Suprapubic skin (tissue), 4 donors: Measurements from ENCODE around the gene CHRNB1. TPM values are rescaled to one million over a fixed set of nuclear protein-coding genes. Genes with fewer than 3 reads are reported as not detected.

Source experiments
- DNase-seq, 2 donors: peaks; one replicate each; pipeline ENCODE4 v3.0.0-alpha.2; 2019; ENCODE audit warnings: low spot score in 2 of 2
- H3K27ac ChIP-seq: fragments of 200-600 bp; sonication (generic); one replicate; pipeline ENCODE4 v1.5.1; 2019
- H3K27me3 ChIP-seq: fragments of 200-600 bp; sonication (generic); one replicate; pipeline ENCODE4 v1.5.1; 2019
- H3K36me3 ChIP-seq: fragments of 200-600 bp; sonication (generic); one replicate; pipeline ENCODE4 v1.5.1; 2019
- H3K4me1 ChIP-seq: fragments of 200-600 bp; sonication (generic); one replicate; pipeline ENCODE4 v1.5.1; 2019
- H3K4me3 ChIP-seq: fragments of 200-600 bp; sonication (generic); one replicate; pipeline ENCODE4 v1.5.1; 2019; ENCODE audit warnings: mild to moderate bottlenecking
- H3K9me3 ChIP-seq: fragments of 200-600 bp; sonication (generic); one replicate; pipeline ENCODE4 v1.5.1; 2019
- EP300 ChIP-seq: sonication (generic); formaldehyde crosslinking; IDR thresholded peaks from one replicate; pipeline ENCODE4 v1.6.1; 2017; ENCODE audit warnings: antibody characterized with exemption
- POLR2A ChIP-seq, 2 donors: fragments of 450-650 bp; IDR thresholded peaks; one replicate each; pipeline ENCODE4 v1.6.1; 2017; ENCODE audit warnings: antibody characterized with exemption in 2 of 2, mild to moderate bottlenecking in 2 of 2, moderate library complexity in 2 of 2
- POLR2AphosphoS5 ChIP-seq, 3 donors: sonication (generic); formaldehyde crosslinking; IDR thresholded peaks; one replicate each; pipeline ENCODE4 v1.6.1; 2017; ENCODE audit warnings: antibody characterized with exemption in 3 of 3
- WGBS: methylation state at CpG from one replicate; pipeline ENCODE4 v1.1.5; 2018; 5-methylcytosine and 5-hydroxymethylcytosine counted together
- total RNA-seq, 4 donors: library from RNA; depleted of rRNA; stranded (reverse); fragments of >200 nt; gene quantifications; one replicate each; pipeline ENCODE4 v1.1.0, GENCODE V29; 2016
- TF ChIP-seq, protein P1 (sequence below), 2 donors: fragments of 200-600 bp in 1 of 2; fragments of 450-650 bp in 1 of 2; sonication (generic) in 1 of 2; IDR thresholded peaks; one replicate each; pipeline ENCODE4 v1.5.1; 2016 to 2019; ENCODE audit warnings: antibody characterized with exemption in 2 of 2, mild to moderate bottlenecking in 1 of 2, moderate library complexity in 1 of 2

The CHRNB1 gene
- total RNA-seq, 4 donors from 2014 or later, result 7.3 to 11.3 (median 9.7) TPM

DNA sequence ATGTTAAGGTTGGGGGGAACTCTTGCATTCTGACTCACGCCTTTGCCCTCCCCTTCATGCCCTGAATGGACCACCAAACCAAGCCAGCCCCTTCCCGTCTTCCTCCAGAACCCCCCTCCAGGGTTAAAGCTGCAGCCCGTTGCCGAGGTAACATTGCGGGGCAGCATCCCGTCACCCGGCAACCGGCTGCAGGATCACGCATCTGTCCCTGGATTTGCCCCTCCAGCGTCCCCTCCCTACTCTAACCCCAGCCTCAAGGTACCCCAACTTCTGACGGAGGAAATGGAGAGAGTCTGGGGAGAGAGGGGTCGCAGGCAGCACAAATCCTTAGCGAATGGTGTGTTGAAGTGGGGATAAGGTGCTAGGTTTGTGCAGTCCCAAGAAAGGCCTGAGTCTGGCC, 37.8 kb upstream of the CHRNB1 start:
- 90% methylated on average over 13 of the region's 13 CpGs for WGBS

DNA sequence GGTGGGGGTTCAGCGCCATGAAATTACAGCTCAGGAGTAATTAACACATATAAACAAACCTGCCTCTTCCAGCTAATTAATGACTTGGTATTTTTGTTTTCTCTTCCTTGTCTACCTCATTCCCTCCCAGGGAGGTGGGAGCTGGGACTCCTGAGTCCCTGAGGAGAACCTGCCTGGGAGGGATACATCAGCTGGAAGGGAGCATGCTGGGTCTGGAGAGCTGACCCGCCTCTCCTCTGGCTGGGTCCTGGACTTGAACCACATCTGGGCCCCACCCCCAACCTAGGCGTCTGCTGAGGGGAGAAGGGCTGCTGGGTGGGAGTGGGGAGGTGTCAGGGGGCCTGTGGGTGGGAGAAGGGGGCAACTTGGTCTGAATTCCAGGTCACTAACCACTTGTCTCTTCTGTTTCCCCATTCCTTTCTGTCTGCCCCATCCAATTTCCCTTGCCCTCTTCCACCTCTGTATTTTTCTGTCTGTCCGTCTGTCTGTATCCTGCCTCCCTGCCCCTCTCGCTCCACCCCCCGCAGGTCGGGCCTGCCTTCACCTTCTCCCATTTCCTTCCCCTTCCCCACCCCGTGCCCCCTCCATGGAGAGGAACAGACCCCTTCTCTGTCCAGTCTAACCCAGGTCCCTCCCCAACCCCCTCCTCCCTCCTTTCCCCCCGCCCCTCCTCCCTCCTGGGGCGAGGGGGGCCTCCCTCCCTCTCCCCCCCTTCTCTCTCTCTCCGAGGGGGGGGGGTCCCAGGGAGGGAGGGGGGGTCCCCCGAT, 37.2 kb upstream of the CHRNB1 start, which contains the start of gene NLGN2:
NLGN2 (plus strand) TSS at position 361 of the 767 bp plus-strand sequence. CDS start 411 bp downstream, outside the sequence.
- peaks cover 31% of the 10 kb centered on the region for H3K4me1 ChIP-seq
- no peaks in the 10 kb centered on the region for H3K27me3 ChIP-seq
- 66% methylated on average over 11 of the region's 12 CpGs for WGBS
- H3K9me3 ChIP-seq, result no peaks in the 10 kb centered on the region
- H3K27ac ChIP-seq, result no peak within 1 kb of the TSS
- peaks cover 12% of the 10 kb centered on the region for H3K36me3 ChIP-seq
- DNase-seq, result peak in 1 of 2 donors; percentile 62
- no peak within 1 kb of the TSS for H3K4me3 ChIP-seq
- no peak for TF ChIP-seq POLR2AphosphoS5 (IDR thresholded peaks at IDR 0.05)
- no peak for TF ChIP-seq POLR2A (IDR thresholded peaks at IDR 0.05)
- TF ChIP-seq, protein P1, sequence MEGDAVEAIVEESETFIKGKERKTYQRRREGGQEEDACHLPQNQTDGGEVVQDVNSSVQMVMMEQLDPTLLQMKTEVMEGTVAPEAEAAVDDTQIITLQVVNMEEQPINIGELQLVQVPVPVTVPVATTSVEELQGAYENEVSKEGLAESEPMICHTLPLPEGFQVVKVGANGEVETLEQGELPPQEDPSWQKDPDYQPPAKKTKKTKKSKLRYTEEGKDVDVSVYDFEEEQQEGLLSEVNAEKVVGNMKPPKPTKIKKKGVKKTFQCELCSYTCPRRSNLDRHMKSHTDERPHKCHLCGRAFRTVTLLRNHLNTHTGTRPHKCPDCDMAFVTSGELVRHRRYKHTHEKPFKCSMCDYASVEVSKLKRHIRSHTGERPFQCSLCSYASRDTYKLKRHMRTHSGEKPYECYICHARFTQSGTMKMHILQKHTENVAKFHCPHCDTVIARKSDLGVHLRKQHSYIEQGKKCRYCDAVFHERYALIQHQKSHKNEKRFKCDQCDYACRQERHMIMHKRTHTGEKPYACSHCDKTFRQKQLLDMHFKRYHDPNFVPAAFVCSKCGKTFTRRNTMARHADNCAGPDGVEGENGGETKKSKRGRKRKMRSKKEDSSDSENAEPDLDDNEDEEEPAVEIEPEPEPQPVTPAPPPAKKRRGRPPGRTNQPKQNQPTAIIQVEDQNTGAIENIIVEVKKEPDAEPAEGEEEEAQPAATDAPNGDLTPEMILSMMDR (IDR thresholded peaks at IDR 0.05), result no peak
- TF ChIP-seq EP300, result no peak

More for the DNA sequence above, 37.8 kb upstream of the CHRNB1 start:
- TF ChIP-seq, protein P1 (IDR thresholded peaks at IDR 0.05), result no peak
- TF ChIP-seq POLR2AphosphoS5 (IDR thresholded peaks at IDR 0.05) (no peak), EP300 (no peak), POLR2A (IDR thresholded peaks at IDR 0.05) (no peak)
- Histone ChIP-seq H3K4me1 (peaks cover 36% of the 10 kb centered on the region), H3K27ac (no peak overlapping the region), H3K36me3 (peaks cover 12% of the 10 kb centered on the region), H3K27me3 (no peaks in the 10 kb centered on the region), H3K4me3 (no peak overlapping the region), H3K9me3 (no peaks in the 10 kb centered on the region)
- DNase-seq, result peak in 1 of 2 donors; percentile 59

GRCh38 chr17:7408252-7408727, 36.6 kb upstream of the CHRNB1 start:
- 55% methylated on average over 37 of the region's 58 CpGs for WGBS
- Histone ChIP-seq H3K27ac (no peak overlapping the region), H3K9me3 (no peaks in the 10 kb centered on the region), H3K27me3 (no peaks in the 10 kb centered on the region), H3K4me3 (no peak overlapping the region), H3K4me1 (peaks cover 24% of the 10 kb centered on the region), H3K36me3 (peaks cover 12% of the 10 kb centered on the region)
- TF ChIP-seq POLR2AphosphoS5 (IDR thresholded peaks at IDR 0.05), result no peak
- TF ChIP-seq, protein P1 (IDR thresholded peaks at IDR 0.05), result no peak
- no peak for TF ChIP-seq POLR2A (IDR thresholded peaks at IDR 0.05)
- no peak for TF ChIP-seq EP300
- peak in 1 of 2 donors; percentile 48 for DNase-seq

DNA sequence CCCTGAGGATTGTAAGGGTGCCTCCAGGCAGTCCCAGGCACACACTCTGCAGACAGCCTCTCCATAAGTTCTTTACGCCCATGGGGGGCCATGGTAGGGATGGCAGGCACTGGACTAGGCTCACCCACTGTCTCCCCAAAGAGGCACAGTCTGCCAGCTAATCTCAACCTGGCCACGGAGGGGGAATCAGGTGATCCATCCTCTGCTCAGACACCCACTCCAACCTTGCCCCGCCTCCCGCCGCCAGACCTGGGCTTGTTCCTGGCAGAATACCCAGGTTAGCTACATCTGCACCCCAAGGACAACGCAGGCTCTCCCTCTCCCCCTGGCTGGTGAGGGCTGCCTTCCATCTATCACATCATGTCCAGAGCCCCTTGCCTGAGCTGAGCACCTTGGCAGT, 36.0 kb upstream of the CHRNB1 start:
- no peak overlapping the region for H3K27ac ChIP-seq
- no peaks in the 10 kb centered on the region for H3K27me3 ChIP-seq
- WGBS, result 73% methylated on average over 6 of the region's 6 CpGs
- peaks cover 12% of the 10 kb centered on the region for H3K36me3 ChIP-seq
- H3K9me3 ChIP-seq, result no peaks in the 10 kb centered on the region
- DNase-seq, result peak in 1 of 2 donors; percentile 50
- TF ChIP-seq POLR2A (IDR thresholded peaks at IDR 0.05) (no peak), POLR2AphosphoS5 (IDR thresholded peaks at IDR 0.05) (no peak), EP300 (no peak)
- TF ChIP-seq, protein P1 (IDR thresholded peaks at IDR 0.05), result no peak
- H3K4me3 ChIP-seq, result no peak overlapping the region
- peaks cover 22% of the 10 kb centered on the region for H3K4me1 ChIP-seq

DNA sequence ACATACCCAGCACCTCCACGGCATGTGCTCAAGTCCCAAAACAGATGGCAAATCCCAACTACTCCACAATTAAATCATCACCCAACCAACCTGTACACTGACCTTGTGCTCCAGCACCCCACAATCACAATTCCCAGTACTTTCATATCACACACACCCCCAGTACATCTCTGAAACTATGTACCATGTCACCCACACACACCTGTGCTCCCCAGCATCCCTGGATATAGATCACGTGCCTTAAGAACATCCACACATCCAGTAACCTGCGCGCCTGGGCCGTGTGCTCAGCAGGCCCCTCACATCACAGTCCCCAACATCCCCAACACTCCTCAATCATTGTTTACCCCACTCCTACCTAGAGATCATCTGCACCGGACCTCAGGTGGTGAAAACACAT, 35.1 kb upstream of the CHRNB1 start:
- TF ChIP-seq, protein P1 (IDR thresholded peaks at IDR 0.05), result no peak
- no peak for TF ChIP-seq POLR2A (IDR thresholded peaks at IDR 0.05)
- no peak for TF ChIP-seq POLR2AphosphoS5 (IDR thresholded peaks at IDR 0.05)
- no peak for TF ChIP-seq EP300
- Histone ChIP-seq H3K27me3 (no peaks in the 10 kb centered on the region), H3K4me3 (no peak overlapping the region), H3K27ac (no peak overlapping the region), H3K36me3 (peaks cover 14% of the 10 kb centered on the region), H3K9me3 (no peaks in the 10 kb centered on the region), H3K4me1 (peaks cover 19% of the 10 kb centered on the region)
- no peak for DNase-seq
- WGBS, result 93% methylated on average over 6 of the region's 6 CpGs
